ENCODE results near the gene TMEM154. TPM values are rescaled to one million over a fixed set of nuclear protein-coding genes. Genes with fewer than 3 reads are reported as not detected.

Gene TMEM154
- total and polyA plus RNA-seq, 10 of the 15 experiments (the other 5 are each of a cell fraction or from before 2014, with no cell fraction given), result 5.1 to 41.4 (median 18.2) TPM

GRCh38 chr4:152620218-152620617 lies 59.6 kb downstream of the TMEM154 start (continued):
- TF ChIP-seq RFX5 (IDR thresholded peaks at IDR 0.05; ENCODE audit: low read depth, low read length) (no peak), CREM (IDR thresholded peaks at IDR 0.05; ENCODE audit: low read depth) (no peak), HSF1 (IDR thresholded peaks at IDR 0.05; ENCODE audit: low read depth, low read length) (no peak), TARDBP (IDR thresholded peaks at IDR 0.05; ENCODE audit: borderline replicate concordance) (no peak)

GRCh38 chr4:152619556-152619955 lies 60.2 kb downstream of the TMEM154 start:
- DNase-seq (ENCODE audit: low read depth, low spot score) (no peak), FAIRE-seq (no peak), ATAC-seq (no peak)
- RAD21 ChIA-PET (ENCODE audit: unreplicated experiment), result no interaction called here
- BruUV-seq (replicated peaks), result no TSS peak
- H3K9me3 ChIP-seq (replicated peaks; ENCODE audit: control insufficient read depth, insufficient read depth, low read length), result no peaks in the 10 kb centered on the region
- CTCF ChIA-PET, result no interaction called here
- SMC1A ChIA-PET (ENCODE audit: uncharacterized antibody, unreplicated experiment), result interaction anchor here (1.4 to 1.9 kb wide), 2 partner anchors 19 to 118 kb away, joined by 4 to 5 read pairs; no protein-coding TSS in a partner anchor
- no peak overlapping the region for H3K4me2 ChIP-seq (ENCODE audit: control insufficient read depth, insufficient read depth)
- no peak overlapping the region for H3K27ac ChIP-seq (ENCODE audit: control insufficient read depth, insufficient read depth)
- H4K20me1 ChIP-seq (ENCODE audit: control insufficient read depth, insufficient read depth), result no peaks in the 10 kb centered on the region
- TF ChIP-seq BCL11A (IDR thresholded peaks at IDR 0.05; ENCODE audit: low read depth, low read length) (no peak), NR2C1 (IDR thresholded peaks at IDR 0.05) (no peak), ZNF384 (IDR thresholded peaks at IDR 0.05; ENCODE audit: borderline replicate concordance, low read depth, low read length) (no peak), MEF2B (IDR thresholded peaks at IDR 0.05; ENCODE audit: partially characterized antibody, poor library complexity, severe bottlenecking) (no peak), RB1 (IDR thresholded peaks at IDR 0.05; ENCODE audit: borderline replicate concordance) (no peak), GATAD2B (conservative IDR thresholded peaks at IDR 0.05; ENCODE audit: low read depth) (no peak), DPF2 (IDR thresholded peaks at IDR 0.05) (no peak), STAT3 (IDR thresholded peaks at IDR 0.05; ENCODE audit: low read depth, low read length) (no peak), KAT2A (conservative IDR thresholded peaks at IDR 0.05; ENCODE audit: control insufficient read depth, low read depth, low read length) (no peak), TBL1XR1 (IDR thresholded peaks at IDR 0.05; ENCODE audit: low read depth, low read length) (no peak), FOXK2 (IDR thresholded peaks at IDR 0.05) (no peak), SMARCA5 (IDR thresholded peaks at IDR 0.05) (no peak), CHD4 (IDR thresholded peaks at IDR 0.05) (no peak), IKZF2 (IDR thresholded peaks at IDR 0.05) (no peak), EP300 (IDR thresholded peaks at IDR 0.05; ENCODE audit: borderline replicate concordance in 1 of 2, control insufficient read depth in 1 of 2, low read depth in 2 of 2, low read length in 2 of 2) (no peak), ETV6 (conservative IDR thresholded peaks at IDR 0.05 in 1 of 2, IDR thresholded peaks at IDR 0.05 in 1 of 2; ENCODE audit: borderline replicate concordance in 1 of 2, low read depth in 1 of 2) (no peak), BMI1 (IDR thresholded peaks at IDR 0.05; ENCODE audit: borderline replicate concordance) (no peak)
- H3K27me3 ChIP-seq (replicated peaks in 1 of 2; ENCODE audit: control insufficient read depth in 2 of 2, insufficient read depth in 2 of 2, low read length in 1 of 2), result no peaks in the 10 kb centered on the region
- in situ Hi-C loops (cut with MboI) (no loop called here), intact Hi-C loops (cut with micrococcal nuclease; ENCODE audit: unreplicated experiment) (no loop called here)
- POLR2A ChIA-PET, result no interaction called here
- no peaks in the 10 kb centered on the region for H3K36me3 ChIP-seq (ENCODE audit: control insufficient read depth in 2 of 2, insufficient read depth in 2 of 2, low read length in 1 of 2)
- no peak overlapping the region for H3K9ac ChIP-seq (ENCODE audit: control insufficient read depth, insufficient read depth, low read length)
- no peak overlapping the region for H3K4me3 ChIP-seq
- no peaks in the 10 kb centered on the region for H3K4me1 ChIP-seq (ENCODE audit: control insufficient read depth, insufficient read depth, low read length)
- H3K79me2 ChIP-seq (ENCODE audit: control insufficient read depth, insufficient read depth, low read length), result no peaks in the 10 kb centered on the region
- no peak overlapping the region for H2AFZ ChIP-seq (ENCODE audit: control insufficient read depth, low read depth, low read length)
- WGBS (ENCODE audit: insufficient coverage, insufficient replicate concordance, low lambda C conversion rate, missing lambda C conversion rate), result 100% methylated on average over 3 of the region's 3 CpGs
